GM12878 (cell line): Measurements from ENCODE around the gene TUSC7. TPM values are rescaled to one million over a fixed set of nuclear protein-coding genes. Genes with fewer than 3 reads are reported as not detected.

ENCODE experiments used
- ATAC-seq: fragments of 200-7000 bp; cut with Tn5 transposase; 3 replicates; pipeline ENCODE4 v1.9.1; 2020; ENCODE audit warnings: mild to moderate bottlenecking, moderate library complexity
- BruUV-seq: library from RNA; stranded (reverse); fragments of 400-500 nt; replicated peaks from 2 replicates; lab custom pipeline; 2021; lab: Mats Ljungman, UMichigan
- CTCF ChIA-PET: fragments of 300-600 bp; sonication (Branson Sonifier 250); formaldehyde crosslinking; extraction: SDS; loops from one replicate; lab custom pipeline; 2021; ENCODE audit warnings: inconsistent platforms; lab: Yijun Ruan, JAX
- POLR2A ChIA-PET: fragments of 350-600 bp; formaldehyde crosslinking; extraction: SDS; loops from one replicate; lab custom pipeline; 2021; ENCODE audit warnings: inconsistent platforms; lab: Charles Lee
- RAD21 ChIA-PET: fragments of 300-600 bp; sonication (Branson Sonifier 250); formaldehyde crosslinking; loops from one replicate; lab custom pipeline; 2023; ENCODE audit warnings: antibody characterized with exemption; ENCODE audit not compliant: unreplicated experiment; lab: Charles Lee
- SMC1A ChIA-PET: fragments of 300-600 bp; sonication (Branson Sonifier 250); formaldehyde crosslinking; loops from one replicate; lab custom pipeline; 2023; ENCODE audit not compliant: unreplicated experiment, uncharacterized antibody; lab: Charles Lee
- DNase-seq: peaks from one replicate; pipeline ENCODE4 v3.0.0-alpha.2; 2011; ENCODE audit warnings: low read depth, low spot score
- FAIRE-seq: peaks from 3 replicates; lab custom pipeline; 2011; peaks lifted over from hg19 to GRCh38; lab: Jason Lieb, UNC
- H2AFZ ChIP-seq: 2 replicates; pipeline ENCODE4 v1.6.0; 2011; ENCODE audit warnings: low read depth, low read length, control low read depth; ENCODE audit not compliant: control insufficient read depth
- H3K27ac ChIP-seq: 2 replicates; pipeline ENCODE4 v1.5.1; 2011; ENCODE audit warnings: control low read depth; ENCODE audit not compliant: control insufficient read depth, insufficient read depth
- H3K27me3 ChIP-seq, 2 experiments: replicated peaks in 1 of 2; 2 replicates each; pipeline versions ENCODE4 v1.6.0 to v1.6.1; 2011; ENCODE audit warnings: low read length in 1 of 2; ENCODE audit not compliant: control insufficient read depth in 2 of 2, insufficient read depth in 2 of 2
- H3K36me3 ChIP-seq, 2 experiments: 2 replicates each; pipeline ENCODE4 v1.5.1; 2011; ENCODE audit warnings: low read length in 1 of 2; ENCODE audit not compliant: control insufficient read depth in 2 of 2, insufficient read depth in 2 of 2
- H3K4me1 ChIP-seq: 2 replicates; pipeline ENCODE4 v1.6.1; 2011; ENCODE audit warnings: mild to moderate bottlenecking, low read length, moderate library complexity, mixed read lengths; ENCODE audit not compliant: control insufficient read depth, insufficient read depth
- H3K4me2 ChIP-seq: 2 replicates; pipeline ENCODE4 v1.6.0; 2011; ENCODE audit warnings: control low read depth; ENCODE audit not compliant: control insufficient read depth, insufficient read depth
- H3K4me3 ChIP-seq: fragments of 200-600 bp; sonication (generic); 2 replicates; pipeline ENCODE4 v1.5.1; 2016
- H3K79me2 ChIP-seq: 2 replicates; pipeline ENCODE4 v1.6.0; 2011; ENCODE audit warnings: low read length; ENCODE audit not compliant: control insufficient read depth, insufficient read depth
- H3K9ac ChIP-seq: 2 replicates; pipeline ENCODE4 v1.8.0; 2011; ENCODE audit warnings: low read length, control low read depth, mixed read lengths; ENCODE audit not compliant: control insufficient read depth, insufficient read depth
- H3K9me3 ChIP-seq: replicated peaks from 3 replicates; pipeline ENCODE4 v1.5.1; 2011; ENCODE audit warnings: mild to moderate bottlenecking, low read length; ENCODE audit not compliant: control insufficient read depth, insufficient read depth
- H4K20me1 ChIP-seq: 2 replicates; pipeline ENCODE4 v1.6.0; 2011; ENCODE audit not compliant: control insufficient read depth, insufficient read depth
- CEBPB ChIP-seq, 2 experiments: fragments of 150-350 bp in 1 of 2; IDR thresholded peaks; 2 replicates each; pipeline ENCODE4 v1.6.1; 2012 to 2014; ENCODE audit warnings: low read depth in 2 of 2, low read length in 2 of 2, borderline replicate concordance in 1 of 2, inconsistent platforms in 1 of 2
- DPF2 ChIP-seq: fragments of 450-650 bp; IDR thresholded peaks from 2 replicates; pipeline ENCODE4 v1.6.1; 2017; ENCODE audit warnings: mild to moderate bottlenecking
- ETV6 ChIP-seq, 2 experiments: fragments of 450-650 bp in 1 of 2; IDR thresholded peaks in 1 of 2; conservative IDR thresholded peaks in 1 of 2; 2 replicates each; pipeline ENCODE4 v1.6.1; 2014; ENCODE audit warnings: antibody characterized with exemption in 1 of 2, borderline replicate concordance in 1 of 2, low read depth in 1 of 2, mild to moderate bottlenecking in 1 of 2, moderate library complexity in 1 of 2
- MYB ChIP-seq: fragments of 150-350 bp; IDR thresholded peaks from 2 replicates; pipeline ENCODE4 v1.6.1; 2014; ENCODE audit warnings: mild to moderate bottlenecking, low read depth, low read length, borderline replicate concordance
- NR2F1 ChIP-seq: fragments of 450-650 bp; conservative IDR thresholded peaks from 2 replicates; pipeline ENCODE4 v1.6.1; 2017; ENCODE audit warnings: mild to moderate bottlenecking
- WGBS: methylation state at CpG from one replicate; pipeline ENCODE4 v1.1.6; 2016; ENCODE audit warnings: low lambda C conversion rate; ENCODE audit not compliant: insufficient replicate concordance, insufficient coverage; ENCODE audit errors: missing lambda C conversion rate; 5-methylcytosine and 5-hydroxymethylcytosine counted together
- in situ Hi-C: fragments of 300-500 bp; cut with MboI; formaldehyde crosslinking; loops from 9 replicates; pipeline ENCODE4 v1.14.3; 2018; ENCODE audit warnings: mixed read lengths
- intact Hi-C: fragments of 100-400 bp; cut with micrococcal nuclease; formaldehyde crosslinking; loops from one replicate; pipeline ENCODE4 v1.14.2; 2022; ENCODE audit not compliant: unreplicated experiment
- polyA plus RNA-seq, 11 experiments: library from polyadenylated mRNA; depleted of rRNA in 4 of 11; unstranded in 6 of 11; stranded (reverse) in 5 of 11; fragments of >200 nt; fragmentation: Nextera tagmentation in 4 of 11; fragmentation: Illumina TruSeq in 1 of 11; extraction: Ambion mirVana in 4 of 11; extraction: Trizol in 1 of 11; gene quantifications; 1 replicate in 1 of 11; 2 replicates in 10 of 11; pipeline versions ENCODE4 v1.2.1 to v1.2.3, GENCODE V29; 2011 to 2016; ENCODE audit warnings: inconsistent platforms in 2 of 11, missing spikeins in 2 of 11, low read depth in 1 of 11
- total RNA-seq, 4 experiments: library from RNA; depleted of rRNA in 3 of 4; stranded (reverse); fragments of >200 nt in 3 of 4; fragmentation: Illumina TruSeq in 1 of 4; extraction: Trizol in 1 of 4; gene quantifications; 2 replicates each; pipeline versions ENCODE4 v1.2.1 to v1.2.3, GENCODE V29; 2013 to 2021
- TF ChIP-seq, protein P1 (sequence below): fragments of 450-650 bp; conservative IDR thresholded peaks from 2 replicates; pipeline ENCODE4 v1.6.1; 2017; ENCODE audit warnings: mild to moderate bottlenecking, moderate library complexity
- TF ChIP-seq, protein P2 (sequence below): fragments of 450-650 bp; IDR thresholded peaks from 2 replicates; pipeline ENCODE4 v1.6.1; 2018; ENCODE audit warnings: borderline replicate concordance, mild to moderate bottlenecking; ENCODE audit not compliant: partially characterized antibody
- TF ChIP-seq, protein P3 (sequence below): fragments of 150-350 bp; IDR thresholded peaks from 2 replicates; pipeline ENCODE4 v1.6.1; 2014; ENCODE audit warnings: mild to moderate bottlenecking, low read depth, low read length

Gene TUSC7
- total and polyA plus RNA-seq, 10 of the 15 experiments (the other 5 are each of a cell fraction or from before 2014, with no cell fraction given) = not detected

DNA sequence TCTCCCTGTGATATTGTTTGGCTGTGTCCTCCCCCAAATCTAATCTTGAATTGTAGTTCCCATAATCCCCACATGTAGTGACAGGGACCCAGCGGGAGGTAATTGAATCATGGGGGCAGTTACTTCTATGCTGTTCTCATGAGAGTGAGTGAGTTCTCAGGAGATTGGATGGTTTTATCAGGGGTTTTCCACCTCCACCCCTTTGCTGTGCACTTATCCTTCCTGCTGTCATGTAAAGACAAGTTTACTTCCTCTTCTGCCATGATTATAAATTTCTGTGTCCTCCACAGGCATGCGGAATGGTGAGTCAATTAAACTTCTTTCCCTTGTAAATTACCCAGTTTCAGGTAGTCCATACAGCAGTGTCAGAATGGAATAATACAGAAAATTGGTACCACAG is 24.7 kb downstream of the TUSC7 start (continued):
- TF ChIP-seq, protein P1, sequence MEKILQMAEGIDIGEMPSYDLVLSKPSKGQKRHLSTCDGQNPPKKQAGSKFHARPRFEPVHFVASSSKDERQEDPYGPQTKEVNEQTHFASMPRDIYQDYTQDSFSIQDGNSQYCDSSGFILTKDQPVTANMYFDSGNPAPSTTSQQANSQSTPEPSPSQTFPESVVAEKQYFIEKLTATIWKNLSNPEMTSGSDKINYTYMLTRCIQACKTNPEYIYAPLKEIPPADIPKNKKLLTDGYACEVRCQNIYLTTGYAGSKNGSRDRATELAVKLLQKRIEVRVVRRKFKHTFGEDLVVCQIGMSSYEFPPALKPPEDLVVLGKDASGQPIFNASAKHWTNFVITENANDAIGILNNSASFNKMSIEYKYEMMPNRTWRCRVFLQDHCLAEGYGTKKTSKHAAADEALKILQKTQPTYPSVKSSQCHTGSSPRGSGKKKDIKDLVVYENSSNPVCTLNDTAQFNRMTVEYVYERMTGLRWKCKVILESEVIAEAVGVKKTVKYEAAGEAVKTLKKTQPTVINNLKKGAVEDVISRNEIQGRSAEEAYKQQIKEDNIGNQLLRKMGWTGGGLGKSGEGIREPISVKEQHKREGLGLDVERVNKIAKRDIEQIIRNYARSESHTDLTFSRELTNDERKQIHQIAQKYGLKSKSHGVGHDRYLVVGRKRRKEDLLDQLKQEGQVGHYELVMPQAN = no peak
- no peak for TF ChIP-seq MYB

DNA sequence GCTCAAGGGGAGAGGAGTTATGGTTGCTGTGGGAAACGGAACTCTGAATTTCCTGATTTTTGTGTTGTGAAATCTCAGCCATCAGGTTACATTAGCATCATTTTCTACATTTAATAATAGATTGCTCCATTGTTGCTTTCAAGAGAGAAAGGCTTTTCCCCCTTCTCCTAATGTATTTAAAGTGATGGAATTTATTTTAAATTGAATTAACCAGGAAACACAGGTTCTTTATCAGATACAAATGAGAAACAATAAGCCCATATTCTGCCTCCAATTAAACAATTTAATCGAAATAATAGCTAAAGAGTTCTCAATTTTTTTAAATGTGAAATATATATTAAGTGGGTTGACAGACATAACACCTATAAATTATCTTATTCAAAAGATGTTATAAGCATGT is 30.1 kb downstream of the TUSC7 start:
- ChIA-PET POLR2A (no interaction called here), SMC1A (no interaction called here), RAD21 (no interaction called here), CTCF (interaction anchor here (1.0 kb wide), 1 partner anchor 33 kb away, joined by 3 read pairs; no protein-coding TSS in a partner anchor)
- DNase-seq (no peak), FAIRE-seq (no peak), ATAC-seq (no peak)
- WGBS = 13% methylated on average over 2 of the region's 2 CpGs
- H3K9ac ChIP-seq = no peak overlapping the region
- no peaks in the 10 kb centered on the region for H3K4me1 ChIP-seq
- no peak for TF ChIP-seq CEBPB (IDR thresholded peaks at IDR 0.05; ENCODE audit: borderline replicate concordance in 1 of 2, low read depth in 2 of 2, low read length in 2 of 2)
- TF ChIP-seq, protein P2, sequence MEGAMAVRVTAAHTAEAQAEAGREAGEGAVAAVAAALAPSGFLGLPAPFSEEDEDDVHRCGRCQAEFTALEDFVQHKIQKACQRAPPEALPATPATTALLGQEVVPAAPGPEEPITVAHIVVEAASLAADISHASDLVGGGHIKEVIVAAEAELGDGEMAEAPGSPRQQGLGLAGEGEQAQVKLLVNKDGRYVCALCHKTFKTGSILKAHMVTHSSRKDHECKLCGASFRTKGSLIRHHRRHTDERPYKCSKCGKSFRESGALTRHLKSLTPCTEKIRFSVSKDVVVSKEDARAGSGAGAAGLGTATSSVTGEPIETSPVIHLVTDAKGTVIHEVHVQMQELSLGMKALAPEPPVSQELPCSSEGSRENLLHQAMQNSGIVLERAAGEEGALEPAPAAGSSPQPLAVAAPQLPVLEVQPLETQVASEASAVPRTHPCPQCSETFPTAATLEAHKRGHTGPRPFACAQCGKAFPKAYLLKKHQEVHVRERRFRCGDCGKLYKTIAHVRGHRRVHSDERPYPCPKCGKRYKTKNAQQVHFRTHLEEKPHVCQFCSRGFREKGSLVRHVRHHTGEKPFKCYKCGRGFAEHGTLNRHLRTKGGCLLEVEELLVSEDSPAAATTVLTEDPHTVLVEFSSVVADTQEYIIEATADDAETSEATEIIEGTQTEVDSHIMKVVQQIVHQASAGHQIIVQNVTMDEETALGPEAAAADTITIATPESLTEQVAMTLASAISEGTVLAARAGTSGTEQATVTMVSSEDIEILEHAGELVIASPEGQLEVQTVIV = no peak
- TF ChIP-seq ETV6 (conservative IDR thresholded peaks at IDR 0.05 in 1 of 2, IDR thresholded peaks at IDR 0.05 in 1 of 2; ENCODE audit: borderline replicate concordance in 1 of 2, low read depth in 1 of 2) = no peak
- TF ChIP-seq, protein P1 = no peak
- TF ChIP-seq, protein P3, sequence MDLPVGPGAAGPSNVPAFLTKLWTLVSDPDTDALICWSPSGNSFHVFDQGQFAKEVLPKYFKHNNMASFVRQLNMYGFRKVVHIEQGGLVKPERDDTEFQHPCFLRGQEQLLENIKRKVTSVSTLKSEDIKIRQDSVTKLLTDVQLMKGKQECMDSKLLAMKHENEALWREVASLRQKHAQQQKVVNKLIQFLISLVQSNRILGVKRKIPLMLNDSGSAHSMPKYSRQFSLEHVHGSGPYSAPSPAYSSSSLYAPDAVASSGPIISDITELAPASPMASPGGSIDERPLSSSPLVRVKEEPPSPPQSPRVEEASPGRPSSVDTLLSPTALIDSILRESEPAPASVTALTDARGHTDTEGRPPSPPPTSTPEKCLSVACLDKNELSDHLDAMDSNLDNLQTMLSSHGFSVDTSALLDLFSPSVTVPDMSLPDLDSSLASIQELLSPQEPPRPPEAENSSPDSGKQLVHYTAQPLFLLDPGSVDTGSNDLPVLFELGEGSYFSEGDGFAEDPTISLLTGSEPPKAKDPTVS = no peak
- TF ChIP-seq DPF2 = no peak
- TF ChIP-seq NR2F1 = no peak
- no TSS peak for BruUV-seq
- intact Hi-C loops (no loop called here), in situ Hi-C loops (no loop called here)
- no peak overlapping the region for H3K27ac ChIP-seq
- H4K20me1 ChIP-seq = no peaks in the 10 kb centered on the region; the same call in 1 of the 2 replicates
- no peaks in the 10 kb centered on the region for H3K9me3 ChIP-seq
- no peaks in the 10 kb centered on the region for H3K79me2 ChIP-seq
- no peak overlapping the region for H2AFZ ChIP-seq
- H3K4me2 ChIP-seq = no peak overlapping the region
- H3K4me3 ChIP-seq = no peak overlapping the region
- no peaks in the 10 kb centered on the region for H3K36me3 ChIP-seq
- no peaks in the 10 kb centered on the region for H3K27me3 ChIP-seq
